ENCODE data around the gene HNRNPA2B1.
"Not testable (repeated sequence)": the region's sequence is repeated elsewhere in the genome, so short reads cannot be mapped to it uniquely, and the experiment has no call there.

HNRNPA2B1 gene

GRCh38 chr7:26197153-26198115, 3.1 kb downstream of the HNRNPA2B1 start:
- DNase-seq: no peak

DNA sequence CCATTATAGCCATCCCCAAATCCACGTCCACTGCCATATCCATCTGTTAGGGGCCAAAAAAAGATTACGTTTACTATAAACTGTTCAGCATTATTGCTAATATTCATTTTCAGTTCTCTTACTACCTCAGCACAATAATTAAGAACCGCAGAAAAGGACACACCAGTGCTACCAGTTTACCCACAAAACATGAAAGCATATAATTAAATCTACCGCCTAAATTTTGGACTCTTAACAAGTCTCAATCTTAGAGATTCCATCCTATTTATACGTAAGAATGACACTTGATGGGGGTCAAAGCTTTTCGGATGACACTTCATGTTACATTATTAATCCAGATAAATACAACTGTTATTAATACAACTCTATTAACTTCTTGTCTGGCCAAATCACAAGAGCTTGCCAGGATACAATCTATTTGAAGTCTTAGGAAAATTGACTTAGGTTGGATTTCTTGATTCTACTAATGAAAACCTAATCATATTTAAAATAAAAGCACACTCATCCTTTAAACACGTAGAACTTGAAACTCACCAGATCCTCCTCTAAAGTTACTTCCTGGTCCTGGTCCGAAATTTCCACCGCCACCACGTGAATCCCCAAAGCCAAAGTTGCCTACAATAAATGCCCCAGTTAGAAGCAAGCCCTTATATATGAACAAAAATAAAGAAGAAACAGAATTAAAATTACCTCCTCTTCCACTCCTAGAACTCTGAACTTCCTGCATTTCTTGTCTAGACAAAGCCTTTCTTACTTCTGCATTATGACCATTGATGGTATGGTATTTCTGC, 4.5 kb downstream of the HNRNPA2B1 start:
- DNase-seq: no peak

DNA sequence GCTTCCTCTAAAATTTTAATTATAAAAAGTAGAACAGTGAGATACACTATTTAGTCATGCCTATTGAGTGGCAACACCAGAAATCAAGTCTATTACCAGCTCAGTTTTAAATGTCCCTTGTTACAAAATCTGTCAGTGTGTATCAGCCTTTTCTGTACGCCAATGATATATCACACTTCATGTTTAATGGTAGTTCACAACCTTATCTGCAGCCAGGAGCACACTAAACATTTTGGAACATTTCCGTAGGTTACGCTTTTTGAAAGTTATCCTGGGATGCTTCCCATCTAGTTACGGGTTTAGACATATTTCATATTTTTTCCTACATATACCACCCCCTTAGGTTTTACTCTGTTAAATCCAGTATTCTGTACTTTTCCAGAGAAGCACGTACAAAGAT, 5.4 kb downstream of the HNRNPA2B1 start:
- no peak for DNase-seq

GRCh38 chr7:26194764-26195163, 5.8 kb downstream of the HNRNPA2B1 start:
- not testable (repeated sequence) for DNase-seq

DNA sequence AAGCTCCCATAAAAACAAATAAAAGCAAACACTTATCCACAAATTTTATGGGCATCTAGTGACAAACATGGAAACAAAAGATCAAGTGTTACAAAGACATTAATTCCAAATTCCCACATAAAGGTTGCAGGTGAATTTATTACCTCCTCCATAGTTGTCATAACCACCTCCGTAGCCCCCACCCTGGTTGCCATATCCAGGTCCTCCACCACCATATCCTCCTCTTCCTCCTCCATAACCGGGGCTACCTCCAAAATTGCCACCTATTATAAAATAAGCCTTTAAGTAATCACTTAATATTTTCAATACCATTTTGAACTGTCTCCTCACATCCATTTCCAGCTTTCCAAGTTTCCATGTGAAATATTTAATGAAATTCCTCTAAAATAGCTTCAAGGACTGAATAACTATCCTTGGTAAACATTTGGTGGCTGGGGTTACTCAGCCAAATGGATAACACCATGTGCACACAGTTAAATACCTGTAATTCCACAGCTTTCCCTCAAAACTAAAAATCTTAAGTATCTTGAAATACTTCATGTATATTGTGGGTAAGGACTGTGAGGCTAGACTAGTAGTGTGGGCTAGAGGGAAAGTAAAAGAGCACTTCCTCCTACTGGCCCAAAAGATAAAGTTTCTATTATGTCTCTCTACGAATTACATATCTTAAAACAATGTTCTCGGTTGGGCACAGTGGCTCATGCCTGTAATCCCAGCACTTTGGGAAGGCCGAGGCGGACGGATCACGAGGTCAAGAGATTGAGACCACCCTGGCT, 6.9 kb downstream of the HNRNPA2B1 start:
- DNase-seq: no peak

DNA sequence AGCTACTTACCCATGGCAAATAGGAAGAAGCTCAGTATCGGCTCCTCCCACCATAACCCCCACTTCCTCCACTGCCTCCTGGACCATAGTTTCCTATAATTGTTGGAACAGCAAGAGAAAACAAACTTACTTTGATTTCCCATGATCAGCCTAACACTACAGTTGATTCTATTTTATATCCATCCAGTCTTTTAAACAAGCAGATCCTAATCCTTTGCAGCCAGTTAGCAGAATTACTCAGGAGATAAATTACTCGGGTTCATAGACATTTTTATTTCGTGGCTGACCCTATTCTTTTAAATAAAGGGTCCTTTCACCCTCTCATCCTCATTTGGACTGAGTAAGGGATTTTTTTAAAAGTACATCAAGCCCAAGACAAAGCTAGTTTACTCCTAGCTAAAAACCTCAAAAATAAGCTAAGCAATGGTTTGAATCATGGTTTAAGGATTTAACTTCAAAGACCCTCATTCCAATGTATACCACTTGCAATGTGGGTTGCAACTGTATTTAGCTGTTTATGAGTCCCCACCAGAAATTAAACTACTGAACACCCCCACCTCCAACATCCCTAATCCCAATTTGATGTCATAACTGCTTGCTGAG, 8.0 kb downstream of the HNRNPA2B1 start:
- no peak for DNase-seq

DNA sequence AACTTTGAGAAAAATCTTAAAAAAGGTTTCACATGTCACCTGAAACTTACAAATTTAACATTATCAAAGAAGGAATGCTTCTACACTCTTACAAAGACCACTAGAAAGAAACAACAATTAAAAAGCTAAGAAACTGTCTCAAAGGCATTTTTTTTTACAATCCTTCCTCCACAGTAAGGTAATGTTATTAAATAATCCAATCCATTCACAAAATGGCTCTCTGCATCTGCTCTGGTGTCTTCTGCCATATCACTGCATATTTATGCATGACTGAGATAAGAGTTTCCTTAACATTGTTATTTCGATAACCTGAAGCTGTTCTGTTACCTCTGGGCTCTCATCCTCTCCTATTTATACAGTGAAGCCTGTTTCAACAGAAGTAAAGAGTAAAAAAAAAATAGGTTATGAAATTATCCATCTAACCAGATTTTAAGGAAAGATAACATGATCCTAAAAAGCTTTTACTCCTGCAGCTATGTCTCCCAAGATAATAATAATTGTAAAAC, 8.5 kb downstream of the HNRNPA2B1 start:
- no peak for DNase-seq

- DNase-seq: no peak
These were observed 9.1 kb downstream of the HNRNPA2B1 start for GRCh38 chr7:26191233-26191973.

DNA sequence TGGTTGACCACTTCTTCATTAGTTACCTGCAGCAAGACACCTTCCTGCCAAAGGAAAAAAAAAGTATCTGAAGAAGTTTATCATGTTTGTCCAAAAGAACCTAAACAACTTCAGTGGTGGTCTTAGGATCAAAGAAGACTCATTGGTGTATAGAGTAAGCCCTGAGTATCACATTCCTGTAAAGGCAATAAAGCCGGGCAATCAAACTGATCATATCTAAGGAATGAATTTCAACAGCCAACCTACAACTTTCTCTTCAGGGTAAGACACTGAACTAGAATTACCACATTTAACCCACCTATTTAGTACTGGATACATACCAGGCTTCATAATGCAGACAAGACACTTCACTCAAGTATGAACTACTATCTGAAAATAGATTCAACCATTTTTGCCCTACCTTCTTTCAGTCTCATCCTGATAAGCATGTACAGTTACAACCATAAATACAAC, 10.1 kb downstream of the HNRNPA2B1 start:
- DNase-seq: no peak

DNA sequence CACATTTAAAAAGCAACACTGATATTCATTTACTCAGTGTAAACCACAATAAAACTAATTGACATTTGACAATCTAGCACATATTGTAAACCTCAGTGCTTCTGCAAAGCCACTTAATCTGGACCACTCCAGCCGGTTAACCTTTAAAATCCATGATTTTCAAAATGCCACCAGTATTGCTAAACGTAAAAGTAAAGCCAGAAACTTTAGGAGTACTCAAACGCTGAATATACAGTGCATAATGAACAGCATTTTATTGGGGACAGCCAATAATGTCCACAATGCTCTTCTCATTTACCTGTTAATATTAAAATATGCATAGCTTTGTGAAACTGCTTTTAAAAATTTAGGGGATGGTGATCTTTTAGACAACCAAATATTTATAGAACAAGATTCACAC, 10.8 kb downstream of the HNRNPA2B1 start:
- no peak for DNase-seq

- no peak for DNase-seq
These were observed 11.5 kb downstream of the HNRNPA2B1 start for GRCh38 chr7:26188957-26189541.

- no peak for DNase-seq
These were observed 12.2 kb downstream of the HNRNPA2B1 start for GRCh38 chr7:26188206-26188956.

- no peak for DNase-seq
These were observed 13.0 kb downstream of the HNRNPA2B1 start for GRCh38 chr7:26187380-26188205.

GRCh38 chr7:26186364-26187311, 13.9 kb downstream of the HNRNPA2B1 start:
- no peak for DNase-seq

DNA sequence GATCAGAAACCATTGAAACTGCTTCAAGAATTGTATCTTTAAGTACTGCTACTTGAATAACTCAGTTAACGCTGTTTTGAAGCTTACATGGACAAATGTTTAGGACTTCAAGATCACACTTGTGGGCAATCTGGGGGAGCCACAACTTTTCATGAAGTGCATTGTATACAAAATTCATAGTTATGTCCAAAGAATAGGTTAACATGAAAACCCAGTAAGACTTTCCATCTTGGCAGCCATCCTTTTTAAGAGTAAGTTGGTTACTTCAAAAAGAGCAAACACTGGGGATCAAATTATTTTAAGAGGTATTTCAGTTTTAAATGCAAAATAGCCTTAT, 14.7 kb downstream of the HNRNPA2B1 start:
- no peak for DNase-seq

- DNase-seq: no peak
These were observed 15.3 kb downstream of the HNRNPA2B1 start for GRCh38 chr7:26185131-26185843.

DNA sequence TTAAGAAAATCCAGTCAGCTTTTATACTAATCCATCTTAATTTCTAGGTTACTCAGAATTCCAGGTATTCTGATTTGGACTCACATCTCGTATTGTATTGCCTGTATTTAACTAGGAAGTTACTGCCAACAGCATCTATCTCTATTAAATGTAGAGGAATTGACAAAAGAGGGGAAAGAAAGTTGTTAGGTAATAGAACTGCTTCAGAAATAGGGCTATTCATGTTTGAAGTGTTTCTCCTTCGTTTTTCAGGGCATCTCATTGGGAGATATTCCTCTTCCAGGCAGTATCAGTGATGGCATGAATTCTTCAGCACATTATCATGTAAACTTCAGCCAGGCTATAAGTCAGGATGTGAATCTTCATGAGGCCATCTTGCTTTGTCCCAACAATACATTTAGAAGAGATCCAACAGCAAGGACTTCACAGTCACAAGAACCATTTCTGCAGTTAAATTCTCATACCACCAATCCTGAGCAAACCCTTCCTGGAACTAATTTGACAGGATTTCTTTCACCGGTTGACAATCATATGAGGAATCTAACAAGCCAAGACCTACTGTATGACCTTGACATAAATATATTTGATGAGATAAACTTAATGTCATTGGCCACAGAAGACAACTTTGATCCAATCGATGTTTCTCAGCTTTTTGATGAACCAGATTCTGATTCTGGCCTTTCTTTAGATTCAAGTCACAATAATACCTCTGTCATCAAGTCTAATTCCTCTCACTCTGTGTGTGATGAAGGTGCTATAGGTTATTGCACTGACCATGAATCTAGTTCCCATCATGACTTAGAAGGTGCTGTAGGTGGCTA, 16.1 kb downstream of the HNRNPA2B1 start:
- not testable (repeated sequence) for DNase-seq
